GM18951 (cell line): Measurements from ENCODE around the gene PLEKHG4B.
"Not testable (repeated sequence)": the region's sequence is repeated elsewhere in the genome, so short reads cannot be mapped to it uniquely, and the experiment has no call there.

Experiments used
- POLR2A ChIP-seq: IDR thresholded peaks from 4 replicates; pipeline ENCODE4 v1.6.1; 2011; ENCODE audit warnings: mild to moderate bottlenecking; ENCODE audit not compliant: insufficient read length, insufficient read depth; ENCODE audit errors: extremely low read depth
- in situ Hi-C: fragments of 300-500 bp; cut with MboI; formaldehyde crosslinking; loops from one replicate; pipeline ENCODE4 v1.12.0; 2022; ENCODE audit warnings: low sequenced_read_pairs, mixed read lengths, inconsistent platforms; ENCODE audit not compliant: unreplicated experiment

The PLEKHG4B gene

DNA sequence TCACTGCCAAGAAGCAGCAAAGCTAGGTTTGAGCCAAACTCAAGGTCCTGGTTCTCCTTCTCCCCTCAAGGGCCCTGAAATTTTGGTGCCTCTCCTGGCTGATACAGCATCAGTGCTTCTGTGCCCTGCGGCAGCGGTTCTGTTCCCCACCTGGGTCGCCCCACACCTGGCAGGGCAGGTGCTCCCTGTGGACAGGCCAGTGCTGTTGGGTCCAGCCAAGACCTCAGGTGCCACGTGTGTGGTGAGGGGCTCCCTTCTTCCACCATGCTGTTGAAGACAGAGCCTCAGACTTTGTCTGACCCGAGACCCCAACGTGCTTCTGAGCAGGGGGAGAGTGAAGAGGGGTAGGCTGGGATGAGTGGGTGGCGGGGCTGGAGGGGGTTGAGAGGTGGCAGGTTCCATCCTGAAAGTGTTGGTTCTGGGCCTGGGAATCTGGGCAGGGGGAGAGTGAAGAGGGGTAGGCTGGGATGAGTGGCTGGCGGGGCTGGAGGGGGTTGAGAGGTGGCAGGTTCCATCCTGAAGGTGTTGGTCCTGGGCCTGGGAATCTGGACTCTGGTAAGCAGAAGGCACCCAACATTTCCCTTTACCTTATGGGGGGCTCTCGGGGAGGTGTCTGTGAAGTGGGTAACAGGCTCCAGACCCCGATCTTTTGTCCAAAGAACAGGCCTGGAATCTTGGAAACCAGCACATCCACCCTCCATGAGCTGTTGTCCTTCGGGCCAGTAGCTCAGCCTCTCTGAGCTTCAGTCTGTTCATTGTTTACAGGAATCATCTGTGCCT lies 2.3 kb downstream of the PLEKHG4B start:
- in situ Hi-C loops: no loop called here
- TF ChIP-seq POLR2A: no peak

- in situ Hi-C loops: no loop called here
- no peak for TF ChIP-seq POLR2A
Measured at GRCh38 chr5:95241-95980, 3.4 kb downstream of the PLEKHG4B start.

DNA sequence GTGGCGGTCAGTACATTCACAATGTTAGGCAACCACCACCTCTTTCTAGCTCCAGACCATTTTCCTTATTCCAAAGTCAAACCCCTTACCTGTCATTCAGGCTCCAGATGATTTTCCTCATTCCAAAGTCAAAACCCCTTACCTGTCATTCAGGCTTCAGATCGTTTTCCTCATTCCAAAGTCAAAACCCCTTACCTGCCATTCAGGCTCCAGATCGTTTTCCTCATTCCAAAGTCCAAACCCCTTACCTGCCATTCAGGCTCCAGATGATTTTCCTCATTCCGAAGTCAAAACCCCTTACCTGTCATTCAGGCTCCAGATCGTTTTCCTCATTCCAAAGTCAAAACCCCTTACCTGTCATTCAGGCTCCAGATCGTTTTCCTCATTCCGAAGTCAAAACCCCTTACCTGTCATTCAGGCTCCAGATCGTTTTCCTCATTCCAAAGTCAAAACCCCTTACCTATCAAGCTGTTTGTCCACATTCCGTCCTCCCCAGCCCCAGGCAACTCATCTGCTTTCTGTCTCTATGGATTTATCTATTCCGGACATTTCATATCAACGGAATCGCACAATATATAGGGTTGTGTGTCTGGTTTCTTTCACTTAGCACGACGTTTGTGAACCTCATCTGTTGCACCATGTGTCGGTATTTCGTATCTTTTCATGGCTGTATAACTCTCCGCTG lies 5.2 kb downstream of the PLEKHG4B start:
- in situ Hi-C loops: no loop called here
- TF ChIP-seq POLR2A: no peak

GRCh38 chr5:99815-100214 lies 7.8 kb downstream of the PLEKHG4B start:
- in situ Hi-C loops: no loop called here
- no peak for TF ChIP-seq POLR2A

GRCh38 chr5:102411-103043 lies 10.6 kb downstream of the PLEKHG4B start:
- TF ChIP-seq POLR2A: no peak
- in situ Hi-C loops: no loop called here

DNA sequence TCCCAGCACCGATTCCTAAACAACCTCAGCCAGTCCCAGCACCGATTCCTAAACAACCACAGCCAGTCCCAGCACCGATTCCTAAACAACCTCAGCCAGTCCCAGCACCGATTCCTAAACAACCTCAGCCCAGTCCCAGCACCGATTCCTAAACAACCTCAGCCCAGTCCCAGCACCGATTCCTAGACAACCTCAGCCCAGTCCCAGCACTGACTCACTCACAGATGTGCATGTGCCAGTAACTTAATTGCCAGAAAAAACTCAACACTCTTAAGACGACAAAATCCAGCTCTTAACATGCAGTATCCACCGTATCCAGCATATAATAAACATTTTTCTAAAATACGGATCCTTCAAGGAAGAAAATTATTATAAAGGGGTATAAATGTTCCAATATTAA lies 12.1 kb downstream of the PLEKHG4B start:
- in situ Hi-C loops: not testable (repeated sequence)

- TF ChIP-seq POLR2A: no peak
- in situ Hi-C loops: no loop called here
Measured at GRCh38 chr5:104778-105296, 12.9 kb downstream of the PLEKHG4B start.

DNA sequence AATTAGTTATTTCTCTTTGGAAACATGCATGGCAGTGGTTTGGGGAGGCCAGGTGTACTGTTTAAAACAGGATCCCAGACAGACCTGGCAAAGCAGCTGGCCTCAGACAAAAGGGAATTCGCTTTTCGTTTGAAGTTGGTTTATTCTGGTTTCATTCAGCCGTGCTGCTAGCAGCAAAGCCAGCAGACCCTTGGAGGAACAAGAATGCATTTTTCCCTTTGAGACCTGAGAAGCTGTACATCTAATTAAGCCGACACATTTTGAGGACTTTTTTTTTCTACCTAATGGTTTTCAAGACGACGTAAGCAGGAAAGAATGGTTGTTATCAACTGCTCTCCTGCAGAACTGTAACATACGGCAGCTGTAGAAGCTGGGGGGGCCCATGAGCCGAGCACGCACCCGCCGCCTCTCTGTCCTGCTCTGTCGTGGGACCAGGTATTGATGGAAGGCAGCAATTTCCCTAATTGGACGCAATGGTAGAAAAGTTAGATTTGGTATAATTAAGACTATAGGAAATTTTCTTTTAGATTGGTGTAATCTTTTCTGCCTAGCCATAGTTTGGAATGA lies 13.6 kb downstream of the PLEKHG4B start:
- no peak for TF ChIP-seq POLR2A
- in situ Hi-C loops: no loop called here

- no peak for TF ChIP-seq POLR2A
- in situ Hi-C loops: no loop called here
Measured at GRCh38 chr5:106587-106986, 14.6 kb downstream of the PLEKHG4B start.

GRCh38 chr5:107526-107925 lies 15.6 kb downstream of the PLEKHG4B start:
- TF ChIP-seq POLR2A: no peak
- in situ Hi-C loops: no loop called here

- in situ Hi-C loops: no loop called here
- TF ChIP-seq POLR2A: no peak
Measured at GRCh38 chr5:109826-110225, 17.9 kb downstream of the PLEKHG4B start.

DNA sequence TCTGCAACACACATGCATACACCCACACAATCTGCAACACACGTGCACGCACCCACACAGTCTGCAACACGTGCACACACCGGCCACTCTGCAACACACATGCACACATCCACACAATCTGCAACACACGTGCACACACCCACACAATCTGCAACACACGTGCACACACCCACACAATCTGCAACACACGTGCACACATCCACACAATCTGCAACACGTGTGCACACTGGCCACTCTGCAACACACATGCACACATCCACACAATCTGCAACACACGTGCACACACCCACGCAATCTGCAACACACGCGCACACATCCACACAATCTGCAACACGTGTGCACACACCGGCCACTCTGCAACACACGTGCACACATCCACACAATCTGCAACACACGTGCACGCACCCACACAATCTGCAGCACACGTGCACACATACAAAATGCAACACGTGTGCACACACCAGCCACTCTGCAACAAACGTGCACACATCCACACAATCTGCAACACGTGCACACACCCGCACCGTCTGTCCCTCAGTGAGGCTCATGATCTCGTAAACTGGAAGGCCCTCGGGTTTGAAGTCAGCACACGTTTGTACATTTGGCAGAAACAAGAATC lies 18.4 kb downstream of the PLEKHG4B start:
- no peak for TF ChIP-seq POLR2A
- in situ Hi-C loops: no loop called here
